GM18505 (cell line): ENCODE data around the gene TTLL6.
"Not testable (repeated sequence)": the region's sequence is repeated elsewhere in the genome, so short reads cannot be mapped to it uniquely, and the experiment has no call there.

Experiments used
- ATAC-seq: cut with Tn5 transposase; IDR thresholded peaks from one replicate; pipeline ENCODE4 v1.9.1; 2021; ENCODE audit not compliant: unreplicated experiment
- POLR2A ChIP-seq: IDR thresholded peaks from 4 replicates; pipeline ENCODE4 v1.6.1; 2011; ENCODE audit warnings: borderline replicate concordance; ENCODE audit not compliant: insufficient read depth, insufficient read length; ENCODE audit errors: extremely low read depth

Gene TTLL6

DNA sequence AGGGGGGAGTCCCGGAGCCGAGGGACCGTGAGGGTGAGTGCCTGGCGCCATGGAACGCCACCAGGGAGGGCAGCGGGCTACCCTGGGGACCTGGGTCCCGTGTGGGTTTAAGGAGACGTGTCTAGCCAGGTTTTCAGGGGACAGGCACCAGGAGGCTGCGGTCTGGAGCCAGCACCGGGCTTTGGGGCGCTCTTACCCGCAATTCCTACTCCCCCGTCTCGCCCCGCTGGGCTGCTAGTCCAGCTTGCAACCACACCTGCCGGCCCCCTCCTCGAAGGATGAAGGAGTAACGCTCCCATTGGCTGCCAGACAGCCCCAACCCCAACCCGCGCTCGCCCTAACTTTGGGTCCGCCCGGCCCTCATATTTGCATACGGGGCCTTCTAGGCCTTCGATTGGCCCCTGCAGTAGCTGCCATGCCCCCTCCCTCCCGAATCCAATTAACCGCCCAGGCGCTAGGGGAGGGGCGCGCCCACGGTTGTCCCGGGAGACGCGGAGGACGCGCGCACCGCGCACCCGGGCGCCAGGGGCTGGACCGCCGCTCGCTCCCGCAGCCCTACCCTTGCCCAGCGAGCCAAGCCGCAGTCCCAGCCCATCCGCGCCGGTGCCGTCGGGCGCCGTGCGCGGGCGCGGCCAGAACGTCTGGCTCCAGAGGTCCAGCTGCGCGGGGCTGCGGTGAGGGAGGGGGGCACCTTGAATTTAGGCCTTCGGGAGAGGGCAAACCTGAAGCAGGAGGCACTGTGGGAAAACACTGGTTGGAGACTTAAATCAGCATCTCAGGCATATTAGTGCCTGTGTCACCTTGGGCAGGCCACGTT lies at the start of gene TTLL6:
Gene TTLL6 (minus strand): TSS at position 456 of the 817 bp plus-strand sequence. CDS start 157 bp downstream, at position 299.
- no peak for TF ChIP-seq POLR2A
- ATAC-seq = peak; percentile 79

DNA sequence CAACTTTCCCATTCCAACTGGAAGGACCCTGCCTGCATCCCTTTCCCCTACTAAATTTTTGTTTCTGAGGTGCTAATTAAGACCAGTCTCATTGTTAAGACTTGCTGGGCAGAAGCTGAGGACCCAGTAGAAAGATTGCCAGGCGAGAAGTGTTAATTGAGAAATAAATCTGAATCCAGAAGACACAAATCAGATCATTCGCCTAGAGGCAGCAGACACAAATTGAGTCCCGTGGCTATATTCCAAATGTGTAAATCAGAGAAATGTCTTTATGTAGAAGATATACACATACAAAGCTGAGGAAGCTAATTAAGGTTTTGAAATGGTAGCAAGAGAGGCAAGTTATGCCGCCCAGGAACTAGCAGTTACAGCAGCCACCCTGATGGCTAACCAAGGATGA lies 43.4 kb upstream of the TTLL6 start:
- no peak for ATAC-seq
- TF ChIP-seq POLR2A = no peak

DNA sequence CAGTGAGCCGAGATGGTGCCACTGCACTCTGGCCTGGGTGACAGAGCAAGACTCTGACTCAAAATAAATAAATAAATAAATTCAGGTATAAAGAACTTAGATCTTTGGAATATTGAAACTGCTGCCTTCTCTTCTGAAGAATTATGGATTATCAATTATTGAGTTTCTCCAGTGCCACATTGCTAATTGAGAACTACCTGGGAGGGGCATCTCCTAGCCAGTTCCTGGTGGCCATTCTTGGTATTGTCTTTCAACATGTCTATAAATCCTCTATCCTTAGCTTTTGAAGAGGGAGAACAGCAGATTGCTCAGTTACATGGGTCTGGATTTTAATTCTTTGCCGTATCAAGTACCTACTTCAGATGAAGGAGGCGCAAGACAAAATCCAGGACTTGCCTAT lies 43.0 kb upstream of the TTLL6 start:
- TF ChIP-seq POLR2A = no peak
- no peak for ATAC-seq

DNA sequence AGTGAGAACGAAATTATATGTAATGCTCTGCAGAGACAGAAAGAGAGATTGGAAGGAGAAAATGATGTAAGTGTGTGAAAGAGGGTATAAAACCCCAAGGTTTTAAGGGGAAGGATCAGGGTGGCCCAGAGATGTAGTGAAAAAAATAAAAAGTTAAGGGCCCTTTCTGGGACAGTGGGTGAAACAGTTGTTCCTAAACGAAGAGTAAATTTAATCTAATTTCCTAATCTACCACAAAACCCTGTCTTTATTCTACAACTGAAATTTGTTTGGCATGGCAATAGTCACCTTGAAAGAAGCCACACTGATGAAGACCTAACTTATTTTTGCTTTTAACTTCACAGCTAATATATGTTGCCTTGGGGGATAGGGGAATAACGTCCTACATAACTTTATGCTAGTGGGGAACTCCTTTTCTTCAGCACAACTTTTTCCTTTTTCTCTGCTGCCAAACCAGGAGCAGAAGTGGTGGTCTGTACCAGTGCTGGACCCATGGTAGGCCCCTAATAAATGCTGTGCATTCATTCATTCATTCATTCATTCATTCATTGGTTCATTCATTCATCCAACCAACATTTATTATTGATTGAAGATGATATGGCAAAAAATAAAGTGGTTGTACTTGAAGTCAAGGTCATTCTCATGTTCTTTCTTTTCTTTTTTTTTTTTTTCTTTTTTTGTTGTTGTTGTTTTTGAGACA lies 39.2 kb upstream of the TTLL6 start:
- TF ChIP-seq POLR2A = no peak
- ATAC-seq = no peak

DNA sequence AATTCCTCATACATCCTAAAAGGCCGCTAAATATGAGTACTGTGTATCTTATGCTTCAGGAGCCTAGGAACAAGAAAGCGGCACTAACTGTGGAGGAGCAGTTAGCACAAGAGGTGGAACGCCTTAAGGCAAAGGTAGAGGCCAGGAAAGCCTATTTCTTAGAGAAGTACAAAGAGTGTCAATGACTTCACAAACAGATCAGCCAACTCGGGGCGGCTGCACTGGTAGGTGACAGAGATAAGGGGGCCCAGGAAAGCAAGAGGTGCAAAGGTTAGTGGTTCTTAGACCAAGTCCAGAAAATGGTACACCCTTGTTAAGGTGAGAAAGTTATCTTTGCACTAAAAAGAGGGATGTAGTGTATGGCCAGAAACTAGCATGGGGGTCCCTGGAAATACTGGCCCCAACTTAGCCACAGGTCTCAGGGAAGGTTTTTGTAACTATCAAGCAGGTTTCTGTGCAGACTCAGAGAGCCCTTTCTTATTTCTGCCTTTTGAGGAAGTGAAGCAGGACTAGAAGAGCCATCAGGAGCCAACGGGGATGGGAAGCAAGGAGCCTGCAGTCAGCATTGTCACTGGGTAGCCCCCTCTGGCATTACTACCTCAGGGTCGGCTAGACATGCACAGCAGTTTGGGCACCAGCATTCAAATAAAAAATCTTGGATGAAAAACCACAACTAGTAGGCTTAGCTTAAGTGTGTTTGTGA lies 37.9 kb upstream of the TTLL6 start:
- no peak for ATAC-seq

DNA sequence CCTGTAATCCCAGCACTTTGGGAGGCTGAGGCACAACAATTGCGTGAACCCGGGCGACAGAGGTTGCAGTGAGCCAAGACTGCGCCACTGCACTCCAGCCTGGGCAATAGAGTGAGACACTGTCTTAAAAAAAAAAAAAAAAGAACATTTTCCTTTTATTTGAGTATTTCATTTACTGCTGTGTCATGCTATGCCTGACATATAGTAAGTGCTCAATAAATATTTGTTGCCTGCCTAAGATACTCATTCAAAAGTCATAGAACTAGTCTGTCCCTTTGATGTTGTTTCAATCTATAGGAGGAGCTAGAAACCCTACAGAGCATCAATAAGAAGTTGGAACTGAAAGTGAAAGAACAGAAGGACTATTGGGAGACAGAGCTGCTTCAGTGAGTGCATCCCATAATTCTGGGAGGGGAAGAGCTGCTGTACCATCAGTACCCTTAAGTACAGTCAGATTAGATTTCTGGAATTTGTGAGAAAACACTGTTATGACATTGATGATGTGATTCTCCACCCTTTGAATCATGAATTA lies 33.8 kb upstream of the TTLL6 start:
- no peak for TF ChIP-seq POLR2A
- no peak for ATAC-seq

More for the DNA sequence above, 37.9 kb upstream of the TTLL6 start:
- TF ChIP-seq POLR2A = no peak

DNA sequence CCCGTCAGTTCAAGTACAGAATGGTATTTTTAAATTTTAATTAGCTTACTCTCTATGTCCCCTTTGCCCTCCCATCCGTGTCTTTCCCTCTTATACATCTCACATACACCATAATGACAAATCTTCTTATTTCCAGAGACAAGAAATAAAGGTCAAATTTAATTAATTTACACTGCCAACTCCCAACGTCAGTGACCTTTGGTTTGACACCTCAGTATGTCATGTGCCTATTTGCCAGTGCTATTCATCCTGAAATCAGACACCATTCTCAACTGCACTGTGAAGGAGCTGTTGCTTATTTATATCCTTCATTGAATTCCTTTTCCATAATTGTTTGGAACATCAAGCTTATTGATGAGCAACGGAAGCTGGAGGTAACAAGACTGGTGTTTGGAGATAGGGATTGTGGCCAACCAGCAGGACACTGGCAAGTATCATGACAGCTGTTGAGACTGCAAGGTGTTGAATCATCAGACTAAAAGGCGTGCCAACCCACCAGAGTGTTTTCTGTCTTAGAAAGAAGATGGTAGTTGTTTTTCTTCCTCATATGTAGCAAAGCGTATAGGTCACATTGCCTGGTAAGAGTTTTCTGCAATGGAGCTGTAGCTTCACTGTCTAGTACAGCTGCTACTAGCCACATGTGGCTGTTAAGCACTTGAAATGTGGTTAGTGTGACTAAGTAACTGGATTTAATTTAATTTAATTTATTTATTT lies 26.3 kb upstream of the TTLL6 start:
- TF ChIP-seq POLR2A = no peak
- ATAC-seq = no peak

DNA sequence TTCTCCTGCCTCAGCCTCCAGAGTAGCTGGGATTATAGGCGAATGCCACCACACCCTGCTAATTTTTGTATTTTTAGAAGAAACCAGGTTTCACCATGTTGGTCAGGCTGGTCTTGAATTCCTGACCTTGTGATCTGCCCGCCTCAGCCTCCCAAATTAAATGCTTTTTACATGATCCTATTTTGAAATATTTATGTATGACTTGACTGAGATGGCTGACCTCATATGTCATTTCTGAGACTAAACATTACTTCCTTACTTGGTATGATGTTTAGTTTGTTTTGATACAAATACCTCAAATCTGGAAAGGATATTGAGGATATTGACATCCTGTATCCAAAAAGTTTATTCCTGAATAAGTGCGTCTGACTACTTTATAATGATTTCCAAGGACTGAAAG lies 25.7 kb upstream of the TTLL6 start:
- ATAC-seq = no peak
- no peak for TF ChIP-seq POLR2A

DNA sequence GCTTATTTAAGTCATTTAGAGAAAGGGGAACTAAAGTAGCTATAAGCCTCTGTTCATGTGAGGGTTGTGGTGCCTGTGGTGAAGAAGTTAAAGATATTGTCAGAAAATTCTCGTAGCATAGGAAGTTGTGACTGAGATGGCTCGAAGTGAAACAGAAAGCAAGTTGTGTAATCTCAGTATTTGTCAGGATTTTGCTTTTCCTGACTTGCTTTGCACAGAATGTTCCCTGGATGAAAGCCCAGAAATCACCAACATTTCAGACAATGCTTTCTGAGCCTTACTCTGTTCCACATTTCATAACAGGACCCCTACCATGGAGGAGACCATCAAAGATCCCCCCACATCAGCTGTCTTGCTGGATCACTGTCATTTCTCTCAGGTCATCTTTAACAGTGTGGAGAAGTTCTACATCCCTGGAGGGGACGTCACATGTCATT lies 24.4 kb upstream of the TTLL6 start:
- TF ChIP-seq POLR2A = no peak
- peak; percentile 69 for ATAC-seq

DNA sequence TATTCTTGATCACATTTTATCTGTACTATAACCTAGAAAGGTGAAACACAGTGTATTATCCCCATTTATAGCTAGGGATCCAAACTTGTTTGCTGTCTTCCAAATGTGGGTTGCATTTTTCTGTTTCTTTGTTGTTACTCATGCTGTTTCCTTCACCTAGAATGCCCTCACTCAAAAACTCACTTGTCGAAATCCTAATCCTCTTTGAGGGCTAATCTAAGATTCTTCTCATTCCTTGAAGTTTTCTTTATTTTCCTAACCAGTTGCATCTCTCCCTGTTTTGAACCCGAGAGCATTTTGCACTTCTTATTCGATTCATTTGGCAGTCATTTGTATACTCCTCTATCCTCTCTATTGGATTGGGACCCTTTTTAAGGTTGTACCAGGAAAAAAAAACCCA lies 23.4 kb upstream of the TTLL6 start:
- no peak for ATAC-seq
- TF ChIP-seq POLR2A = no peak

DNA sequence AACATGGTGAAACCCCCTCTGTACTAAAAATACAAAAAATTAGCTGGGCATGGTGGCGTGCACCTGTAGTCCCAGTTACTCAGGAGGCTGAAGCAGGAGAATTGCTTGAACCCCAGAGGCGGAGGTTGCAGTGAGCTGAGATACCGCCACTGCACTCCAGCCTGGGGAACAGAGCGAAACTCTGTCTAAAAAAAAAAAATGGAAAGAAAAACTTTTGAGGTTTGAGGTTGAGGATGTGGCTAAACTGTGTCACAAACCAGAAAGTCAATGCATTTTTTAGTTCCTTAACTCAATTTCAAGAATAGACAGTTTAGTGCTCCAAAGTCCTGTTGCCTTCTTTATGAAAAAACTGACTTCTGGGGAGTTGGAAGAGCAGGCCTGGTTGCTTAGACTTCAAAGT lies 20.4 kb upstream of the TTLL6 start:
- ATAC-seq = not testable (repeated sequence)

DNA sequence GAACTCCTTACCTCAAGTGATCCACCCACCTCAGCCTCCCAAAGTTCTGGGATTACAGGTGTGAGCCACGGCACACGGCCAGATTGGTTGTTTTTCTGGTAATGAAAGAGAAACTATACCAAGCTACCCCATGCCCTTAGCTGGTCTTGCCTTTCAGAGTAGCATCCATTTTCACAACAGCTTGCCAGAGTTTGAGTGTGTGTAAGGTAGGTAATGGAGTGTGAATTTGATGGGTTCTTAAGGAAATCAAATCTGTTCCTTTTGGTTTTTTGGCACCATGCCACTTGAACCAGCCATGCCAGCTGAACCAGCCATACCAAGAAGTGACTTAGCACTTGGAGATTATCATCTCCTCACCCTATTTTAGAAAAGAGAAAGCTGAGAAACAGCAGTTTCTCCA lies 18.9 kb upstream of the TTLL6 start:
- no peak for TF ChIP-seq POLR2A
- ATAC-seq = no peak

DNA sequence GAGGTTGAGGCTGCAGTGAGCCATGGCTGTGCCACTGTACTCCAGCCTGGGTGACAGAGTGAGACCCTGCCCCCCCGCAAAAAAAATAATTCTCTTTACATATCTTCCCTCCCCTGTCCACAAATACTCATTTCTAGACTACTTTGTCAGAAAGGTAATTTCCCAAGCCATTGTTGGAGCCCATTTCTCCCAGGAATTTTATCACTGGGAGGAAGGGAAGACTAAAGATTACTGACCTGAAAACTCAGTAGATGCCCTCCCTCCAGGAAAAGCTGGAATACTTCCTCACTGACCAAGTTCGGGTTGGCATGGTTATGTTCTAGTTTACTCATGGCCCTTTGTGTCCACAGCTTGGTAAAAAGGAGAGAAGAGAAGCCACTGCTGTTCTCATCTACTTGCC lies 17.9 kb upstream of the TTLL6 start:
- no peak for TF ChIP-seq POLR2A
- no peak for ATAC-seq
